IPS-18c (cell line): ENCODE data around the gene RPL35.

Experiments
- H3K4me3 ChIP-seq: 2 replicates; pipeline ENCODE4 v1.7.0; 2013; ENCODE audit warnings: low read depth, mild to moderate bottlenecking, low read length, moderate library complexity; ENCODE audit not compliant: insufficient read depth
- H3K9me3 ChIP-seq: one replicate; pipeline ENCODE4 v1.6.1; 2013; ENCODE audit warnings: mild to moderate bottlenecking, low read length, moderate library complexity; ENCODE audit not compliant: control insufficient read depth, insufficient read depth

Gene RPL35

GRCh38 chr9:124879226-124879625 is 17.5 kb upstream of the RPL35 start:
- H3K9me3 ChIP-seq: no peaks in the 10 kb centered on the region
- H3K4me3 ChIP-seq: no peak overlapping the region; the same call in 1 of the 2 replicates

- H3K4me3 ChIP-seq: no peak overlapping the region
- no peaks in the 10 kb centered on the region for H3K9me3 ChIP-seq
Measured at GRCh38 chr9:124878518-124878917, 16.8 kb upstream of the RPL35 start.

DNA sequence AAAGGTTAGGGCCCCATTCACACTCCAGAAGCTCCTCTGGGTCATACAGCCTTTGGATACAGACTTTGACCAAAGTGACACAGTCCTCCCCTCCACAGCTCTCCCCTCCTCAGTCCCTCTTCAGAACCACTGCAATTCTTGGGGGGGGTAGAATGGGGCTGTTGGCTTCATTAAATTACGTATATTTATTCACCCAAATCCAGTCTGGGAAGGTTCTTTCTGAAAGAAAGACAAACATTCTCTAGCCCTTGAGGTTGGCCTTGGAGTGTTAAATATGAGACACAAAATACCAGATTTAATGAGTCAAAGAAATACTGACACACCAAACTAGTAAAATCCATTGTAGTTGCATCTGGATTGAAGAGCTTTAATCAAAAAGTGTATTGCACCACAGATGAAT is 16.3 kb upstream of the RPL35 start:
- Histone ChIP-seq H3K4me3 (no peak overlapping the region), H3K9me3 (no peaks in the 10 kb centered on the region)

DNA sequence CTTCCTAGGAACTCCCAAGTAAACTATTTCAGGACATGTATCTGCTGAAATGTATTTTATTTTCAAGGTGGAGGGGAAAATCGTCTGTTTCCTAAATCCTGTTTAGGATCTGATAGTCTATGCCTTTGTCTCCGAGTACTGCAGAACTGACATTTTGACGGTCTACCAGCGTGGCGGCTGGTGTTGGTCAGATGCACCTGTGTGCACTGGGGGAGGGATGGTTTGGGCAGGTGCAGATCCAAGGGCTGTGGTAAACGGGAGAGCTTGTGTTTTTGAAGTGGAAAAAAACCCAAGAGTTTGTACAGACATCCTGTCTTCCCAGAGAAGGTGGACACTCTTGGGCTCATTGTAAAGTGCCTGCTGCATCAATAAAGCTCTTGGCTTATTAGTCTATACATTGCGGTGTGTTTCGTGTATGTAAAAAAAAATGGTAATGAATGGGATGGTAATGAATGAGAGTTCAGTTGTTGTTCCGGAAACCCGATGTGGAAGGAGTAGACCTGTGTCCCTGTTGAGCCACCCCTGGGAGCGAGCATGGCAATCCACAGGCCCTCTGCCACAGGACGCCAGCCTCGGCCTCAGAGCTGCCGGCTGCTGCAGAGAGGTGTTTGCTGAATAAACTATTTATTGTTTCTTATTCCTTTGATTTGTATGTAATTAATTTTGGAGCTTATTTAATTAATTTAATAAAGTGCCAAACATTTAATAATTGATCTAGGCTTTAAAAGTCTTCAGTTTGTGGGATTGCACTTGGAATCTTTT is 15.4 kb upstream of the RPL35 start:
- no peak overlapping the region for H3K4me3 ChIP-seq
- H3K9me3 ChIP-seq: no peaks in the 10 kb centered on the region

GRCh38 chr9:124875501-124875900 is 13.7 kb upstream of the RPL35 start:
- H3K9me3 ChIP-seq: no peaks in the 10 kb centered on the region
- H3K4me3 ChIP-seq: no peak overlapping the region

DNA sequence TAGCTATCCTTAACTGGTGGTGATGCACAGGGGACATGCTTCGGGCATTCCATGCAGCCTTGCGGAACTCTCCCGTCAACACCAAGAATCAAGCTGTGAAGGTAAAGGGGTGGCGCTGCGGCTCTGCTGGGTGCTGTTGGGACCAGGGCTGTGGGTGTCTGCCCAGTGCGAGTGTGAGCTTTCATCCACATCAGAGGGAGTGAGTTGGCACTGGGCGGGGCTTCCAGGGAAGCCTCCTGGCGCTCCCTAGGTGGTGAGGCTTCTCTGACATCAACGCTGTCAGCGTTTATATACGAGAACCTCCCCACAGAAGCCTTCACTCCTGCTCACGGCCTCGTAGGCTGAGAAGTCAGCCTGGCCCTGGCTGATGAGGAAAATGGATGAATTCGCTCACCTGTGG is 11.9 kb upstream of the RPL35 start:
- Histone ChIP-seq H3K4me3 (no peak overlapping the region), H3K9me3 (no peaks in the 10 kb centered on the region)

DNA sequence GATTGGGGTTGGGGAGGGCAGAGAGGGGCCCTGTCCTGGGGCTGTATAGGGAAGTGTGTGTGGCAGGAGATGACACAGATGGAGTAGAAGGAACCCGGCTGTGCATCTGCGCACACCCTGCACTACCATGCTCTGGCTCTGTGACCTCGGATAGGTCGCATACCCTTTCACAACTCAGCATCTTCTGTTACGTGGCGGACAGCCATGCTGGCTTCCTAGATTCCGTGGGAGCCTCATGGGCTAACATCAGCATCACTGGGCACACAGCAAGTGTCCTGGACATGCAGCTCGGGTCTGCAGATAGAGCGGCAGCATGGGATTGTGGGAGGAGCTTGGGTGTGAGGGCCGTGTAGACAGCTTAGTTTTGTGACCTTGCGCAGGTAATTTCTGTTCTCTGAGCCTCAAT is 9.4 kb upstream of the RPL35 start:
- Histone ChIP-seq H3K4me3 (peak overlapping the region; percentile 100; the same call in 1 of the 2 replicates), H3K9me3 (no peaks in the 10 kb centered on the region)

GRCh38 chr9:124870723-124871122 is 9.0 kb upstream of the RPL35 start:
- H3K4me3 ChIP-seq: peak overlapping the region; percentile 100

GRCh38 chr9:124869986-124870560 is 8.3 kb upstream of the RPL35 start:
- peak overlapping the region; percentile 100 for H3K4me3 ChIP-seq
- no peaks in the 10 kb centered on the region for H3K9me3 ChIP-seq

More at GRCh38 chr9:124870723-124871122, 9.0 kb upstream of the RPL35 start:
- H3K9me3 ChIP-seq: no peaks in the 10 kb centered on the region

GRCh38 chr9:124869466-124869985 is 7.8 kb upstream of the RPL35 start:
- Histone ChIP-seq H3K4me3 (peak overlapping the region; percentile 100), H3K9me3 (no peaks in the 10 kb centered on the region)

- Histone ChIP-seq H3K9me3 (no peaks in the 10 kb centered on the region), H3K4me3 (peak overlapping the region; percentile 100)
Measured at GRCh38 chr9:124868511-124869465, 7.0 kb upstream of the RPL35 start.

GRCh38 chr9:124863371-124863871 is 1.7 kb upstream of the RPL35 start:
- no peaks in the 10 kb centered on the region for H3K9me3 ChIP-seq
- no peak overlapping the region for H3K4me3 ChIP-seq

- Histone ChIP-seq H3K4me3 (peak overlapping the region; percentile 98), H3K9me3 (peaks cover 2% of the 10 kb centered on the region)
Measured at GRCh38 chr9:124860582-124861341, 995 bp downstream of the RPL35 start.

DNA sequence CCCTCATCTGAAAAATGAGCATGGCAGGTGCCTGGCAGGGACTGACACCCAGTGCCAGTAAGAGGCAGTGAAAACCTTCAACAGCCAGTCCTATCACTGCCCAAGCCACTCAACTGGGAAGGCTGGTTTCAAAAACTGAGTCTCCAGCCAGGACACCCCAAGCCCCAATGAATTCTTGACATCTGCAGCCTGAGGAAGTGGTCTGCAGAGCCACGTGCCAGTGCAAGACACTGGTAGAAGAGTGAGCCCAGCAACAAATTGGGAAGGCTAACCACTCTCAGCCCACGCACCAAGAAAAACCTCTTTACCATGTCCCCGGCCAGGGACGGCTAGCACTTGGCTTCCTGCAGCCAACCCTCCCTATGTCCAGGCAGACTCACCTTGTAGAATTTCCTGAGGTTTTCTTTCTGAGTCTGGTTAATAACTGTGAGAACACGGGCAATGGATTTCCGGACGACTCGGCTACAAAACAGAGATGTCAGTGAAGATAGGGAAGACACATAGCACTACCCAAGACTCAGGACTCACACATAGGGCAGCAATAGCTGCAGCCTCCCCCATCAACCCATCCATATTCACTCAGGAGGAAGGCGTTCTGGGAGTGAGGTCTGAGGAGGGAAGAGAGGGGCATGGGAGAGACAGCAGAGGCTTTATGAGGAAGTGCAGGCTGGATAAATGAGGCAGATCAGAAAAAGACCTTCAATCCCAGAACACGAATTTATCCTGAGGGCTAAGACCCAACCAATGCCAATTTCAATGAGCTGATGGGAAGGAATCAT is 1.8 kb downstream of the RPL35 start:
- peaks cover 2% of the 10 kb centered on the region for H3K9me3 ChIP-seq
- H3K4me3 ChIP-seq: peak overlapping the region; percentile 98

- H3K4me3 ChIP-seq: no peak overlapping the region
- H3K9me3 ChIP-seq: peaks cover 2% of the 10 kb centered on the region
Measured at GRCh38 chr9:124858330-124859046, 3.3 kb downstream of the RPL35 start.
